GM21723 (cell line): ENCODE measurements around the gene SETD2.

Experiments used
- ATAC-seq: cut with Tn5 transposase; IDR thresholded peaks from one replicate; pipeline ENCODE4 v1.9.1; 2021; ENCODE audit warnings: mild to moderate bottlenecking, moderate library complexity; ENCODE audit not compliant: unreplicated experiment

SETD2 gene

GRCh38 chr3:47000922-47001730, 162.8 kb downstream of the SETD2 start:
- ATAC-seq, result no peak

DNA sequence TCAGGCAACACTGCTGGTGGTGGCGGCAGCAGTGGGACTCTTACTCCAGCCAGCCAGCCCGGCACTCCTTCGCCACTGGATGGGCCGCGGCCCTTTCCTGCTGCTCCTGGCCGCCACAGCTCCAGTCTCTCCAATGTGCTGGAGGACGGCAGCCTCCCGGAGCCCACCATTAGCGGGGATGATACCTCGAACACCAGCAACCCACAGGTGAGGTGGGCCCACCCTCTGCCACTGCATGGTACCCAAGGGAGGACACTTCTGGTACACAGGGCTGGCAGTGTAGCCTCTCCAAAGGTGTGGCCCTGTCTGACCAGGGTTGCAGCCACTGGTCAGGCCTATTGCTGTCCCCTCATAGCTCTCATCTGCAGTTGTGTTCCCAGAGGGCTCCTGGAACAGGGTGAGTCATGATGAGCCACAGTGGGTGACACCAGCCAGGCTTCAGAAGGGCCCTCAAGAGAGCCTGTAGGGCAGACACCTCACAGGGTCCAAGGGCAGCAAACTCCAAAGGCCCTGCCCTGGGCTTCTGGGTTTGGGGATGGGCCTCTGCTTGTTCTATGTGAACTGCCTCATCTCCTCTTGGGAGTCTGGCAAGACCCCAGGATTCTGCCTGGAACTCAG, 163.6 kb downstream of the SETD2 start:
- ATAC-seq, result no peak

DNA sequence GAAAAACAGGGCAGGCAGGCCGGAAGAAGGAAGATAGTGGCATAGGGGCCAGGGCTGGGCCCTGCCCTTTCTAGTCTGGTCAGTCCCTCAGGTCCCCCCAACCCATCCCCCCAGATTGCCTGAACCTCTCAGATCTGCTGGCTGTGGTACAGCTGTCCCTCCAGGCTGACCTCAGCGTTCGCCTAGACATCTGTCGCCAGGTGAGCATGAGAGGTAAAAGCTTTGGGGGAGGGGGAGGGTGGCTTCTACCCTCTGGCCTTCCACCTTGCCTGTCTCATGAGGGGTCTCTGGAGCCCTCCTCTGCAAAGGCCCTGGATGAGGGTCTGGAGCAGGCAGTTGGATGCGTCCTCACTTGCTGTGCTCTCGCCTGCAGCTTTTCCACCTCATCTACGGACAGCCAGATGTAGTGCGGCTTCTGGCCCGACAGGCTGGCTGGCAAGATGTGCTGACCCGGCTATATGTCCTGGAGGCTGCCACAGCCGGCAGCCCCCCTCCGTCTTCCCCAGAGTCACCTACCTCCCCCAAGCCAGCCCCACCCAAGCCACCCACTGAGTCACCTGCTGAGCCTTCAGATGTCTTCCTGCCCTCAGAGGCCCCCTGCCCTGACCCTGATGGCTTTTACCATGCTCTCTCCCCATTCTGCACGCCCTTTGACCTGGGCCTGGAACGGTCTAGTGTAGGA, 164.3 kb downstream of the SETD2 start:
- ATAC-seq, result no peak

- no peak for ATAC-seq
These were observed 164.9 kb downstream of the SETD2 start for GRCh38 chr3:46998852-46999515.

DNA sequence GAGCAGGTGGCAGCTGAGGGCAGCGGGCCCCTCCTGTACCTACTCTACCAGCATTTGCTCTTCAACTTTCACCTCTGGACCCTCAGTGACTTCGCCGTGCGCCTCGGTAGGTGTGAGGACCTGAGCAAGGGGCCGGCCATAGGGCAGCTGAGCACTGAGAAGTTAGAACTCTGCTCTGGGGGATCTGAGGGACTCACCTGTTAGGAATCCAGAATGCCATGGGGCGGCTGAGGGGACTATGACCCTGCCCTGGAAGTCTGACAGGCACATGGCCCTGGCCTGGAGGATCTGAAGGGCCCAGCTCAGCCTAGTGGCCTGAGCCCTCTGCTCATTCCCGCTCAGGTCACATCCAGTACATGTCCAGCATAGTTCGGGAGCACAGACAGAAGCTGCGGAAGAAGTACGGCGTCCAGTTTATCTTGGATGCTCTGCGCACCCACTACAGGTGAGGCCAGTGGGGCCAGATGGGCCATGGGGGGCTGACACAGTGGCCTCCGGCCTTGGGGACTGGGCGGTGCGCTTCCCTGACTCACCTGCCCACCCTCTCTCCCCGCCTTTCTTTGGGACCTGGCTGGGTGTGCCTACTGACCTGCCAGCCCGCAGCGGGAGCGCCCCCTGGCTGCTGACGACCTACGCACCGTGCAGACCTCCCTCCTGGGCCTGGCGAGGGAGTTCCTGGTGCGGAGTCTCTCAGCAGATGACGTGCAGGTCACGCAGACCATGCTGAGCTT, 165.6 kb downstream of the SETD2 start:
- no peak for ATAC-seq

DNA sequence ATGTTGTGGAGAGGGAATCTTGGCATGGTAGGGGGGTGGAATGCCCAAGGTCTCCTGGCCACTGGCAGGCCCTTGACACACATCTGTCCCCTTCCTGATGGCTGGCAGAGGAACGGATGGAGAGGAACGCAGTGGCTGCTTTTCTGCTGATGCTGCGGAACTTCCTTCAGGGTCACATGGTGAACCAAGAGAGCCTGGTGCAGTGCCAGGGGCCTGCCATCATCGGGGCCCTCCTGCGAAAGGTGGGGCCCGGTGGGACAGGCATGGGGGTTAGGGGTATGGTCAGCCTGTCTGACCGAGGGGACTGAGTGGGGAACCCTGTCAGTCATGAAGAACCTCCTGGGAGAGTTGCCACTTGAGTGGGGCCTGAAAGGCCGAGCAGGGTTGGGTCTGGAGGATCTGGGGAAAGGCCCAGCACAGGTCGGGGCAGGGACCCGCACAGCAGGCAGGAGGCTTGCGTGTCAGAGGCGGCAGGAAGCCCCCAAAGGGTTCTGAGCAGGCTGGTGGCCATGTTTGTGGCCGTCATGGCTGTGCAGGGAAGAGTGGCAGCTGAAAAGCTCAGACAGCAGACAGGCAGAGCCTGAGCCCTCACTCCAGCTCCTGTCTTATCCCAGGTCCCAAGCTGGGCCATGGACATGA, 166.3 kb downstream of the SETD2 start:
- ATAC-seq, result no peak

GRCh38 chr3:46996689-46997452, 167.0 kb downstream of the SETD2 start:
- ATAC-seq, result no peak

GRCh38 chr3:46995901-46996562, 167.9 kb downstream of the SETD2 start:
- ATAC-seq, result no peak

DNA sequence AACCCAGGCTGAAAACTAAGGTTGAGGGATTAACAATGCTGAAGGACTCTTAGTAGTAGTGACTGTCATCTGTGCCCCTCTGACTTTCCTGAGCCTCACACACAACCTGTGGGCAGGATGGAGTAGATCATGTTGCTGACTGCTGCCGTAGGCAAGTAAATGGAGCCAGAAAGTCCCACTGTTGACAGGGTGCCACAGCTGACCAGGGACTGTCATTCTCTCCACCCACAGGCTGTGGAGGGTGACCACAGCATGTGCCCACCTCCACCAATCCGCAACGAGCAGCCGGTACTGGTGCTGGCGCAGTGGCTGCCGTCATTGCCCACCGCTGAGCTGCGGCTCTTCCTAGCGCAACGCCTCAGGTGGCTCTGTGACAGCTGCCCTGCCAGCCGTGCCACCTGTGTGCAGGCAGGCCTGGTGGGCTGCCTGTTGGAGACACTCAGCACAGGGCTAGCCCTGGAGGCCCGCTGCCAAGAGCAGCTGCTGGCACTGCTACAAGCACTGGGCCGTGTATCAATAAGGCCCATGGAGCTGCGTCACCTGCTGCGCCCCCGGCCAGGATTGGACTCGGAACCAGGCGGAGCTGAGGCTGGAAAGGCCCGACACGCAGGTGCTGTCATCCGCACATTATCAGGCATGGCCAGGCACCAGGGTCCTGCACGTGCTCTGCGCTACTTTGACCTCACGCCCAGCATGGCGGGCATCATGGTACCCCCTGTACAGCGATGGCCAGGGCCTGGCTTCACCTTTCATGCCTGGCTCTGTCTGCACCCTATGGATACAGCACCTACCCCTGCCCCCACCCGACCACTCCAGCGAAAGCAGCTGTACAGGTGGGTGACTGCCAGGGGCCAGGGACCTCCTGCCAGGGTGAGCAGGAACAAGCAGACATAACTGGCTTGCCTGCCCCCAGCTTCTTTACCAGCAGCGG, 168.8 kb downstream of the SETD2 start:
- ATAC-seq, result no peak

DNA sequence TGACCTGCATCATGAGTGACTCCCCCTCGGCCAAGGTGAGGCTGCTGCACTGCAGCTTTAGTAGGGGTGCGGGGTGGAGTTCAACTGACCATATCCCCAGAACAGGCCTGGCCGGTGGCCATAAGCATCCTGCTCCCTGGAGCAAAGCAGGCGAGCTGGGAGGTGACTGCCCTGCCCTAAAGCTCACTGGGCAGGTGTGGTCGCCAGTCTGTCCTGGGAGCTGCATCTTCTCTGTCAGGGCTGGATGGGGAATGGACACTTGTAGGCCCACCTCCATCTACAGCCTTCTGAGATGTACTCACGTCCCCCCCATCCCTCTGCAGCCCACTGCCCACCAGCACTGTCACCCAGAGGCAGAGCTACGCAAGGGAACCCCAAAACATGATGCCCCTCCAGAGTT, 169.9 kb downstream of the SETD2 start:
- ATAC-seq, result no peak

DNA sequence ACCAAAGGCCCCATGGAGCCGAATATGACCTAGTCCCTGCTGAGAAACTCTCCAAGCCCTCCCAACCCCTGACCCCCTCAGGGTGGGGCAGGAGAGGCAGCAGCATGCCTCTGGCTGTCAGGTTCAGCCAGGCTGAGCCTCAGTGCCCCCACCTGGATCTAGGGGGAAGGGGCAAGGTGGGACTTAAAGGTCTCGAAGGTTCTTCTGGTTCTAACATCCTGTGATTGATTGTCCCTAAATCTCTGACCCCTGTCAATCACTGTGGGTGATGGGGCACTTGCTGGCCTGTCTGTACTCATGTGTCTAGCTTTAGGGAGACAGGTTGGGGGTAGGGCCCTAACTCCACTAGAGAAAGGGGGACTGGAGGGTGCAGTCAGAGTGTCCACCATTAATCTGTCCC, 170.6 kb downstream of the SETD2 start:
- no peak for ATAC-seq

DNA sequence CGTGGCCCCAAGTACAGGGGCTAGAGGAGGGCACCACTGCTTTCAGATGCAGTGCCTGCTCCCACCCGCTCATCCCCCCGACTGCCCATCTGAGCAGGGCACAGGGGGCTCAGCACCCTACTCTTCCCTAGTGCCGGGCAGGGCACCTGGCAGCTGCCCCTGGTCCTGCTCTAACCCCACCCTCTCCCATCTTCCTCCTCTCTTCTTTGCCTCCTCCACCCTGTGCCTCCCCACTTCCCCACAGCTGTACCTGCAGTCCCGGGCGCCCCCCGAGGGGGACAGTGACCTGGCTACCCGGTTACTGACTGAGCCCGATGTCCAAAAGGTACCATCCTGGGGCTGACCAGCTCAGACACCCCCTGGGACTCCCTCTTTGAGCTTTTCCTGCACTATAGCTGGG, 171.7 kb downstream of the SETD2 start:
- no peak for ATAC-seq

DNA sequence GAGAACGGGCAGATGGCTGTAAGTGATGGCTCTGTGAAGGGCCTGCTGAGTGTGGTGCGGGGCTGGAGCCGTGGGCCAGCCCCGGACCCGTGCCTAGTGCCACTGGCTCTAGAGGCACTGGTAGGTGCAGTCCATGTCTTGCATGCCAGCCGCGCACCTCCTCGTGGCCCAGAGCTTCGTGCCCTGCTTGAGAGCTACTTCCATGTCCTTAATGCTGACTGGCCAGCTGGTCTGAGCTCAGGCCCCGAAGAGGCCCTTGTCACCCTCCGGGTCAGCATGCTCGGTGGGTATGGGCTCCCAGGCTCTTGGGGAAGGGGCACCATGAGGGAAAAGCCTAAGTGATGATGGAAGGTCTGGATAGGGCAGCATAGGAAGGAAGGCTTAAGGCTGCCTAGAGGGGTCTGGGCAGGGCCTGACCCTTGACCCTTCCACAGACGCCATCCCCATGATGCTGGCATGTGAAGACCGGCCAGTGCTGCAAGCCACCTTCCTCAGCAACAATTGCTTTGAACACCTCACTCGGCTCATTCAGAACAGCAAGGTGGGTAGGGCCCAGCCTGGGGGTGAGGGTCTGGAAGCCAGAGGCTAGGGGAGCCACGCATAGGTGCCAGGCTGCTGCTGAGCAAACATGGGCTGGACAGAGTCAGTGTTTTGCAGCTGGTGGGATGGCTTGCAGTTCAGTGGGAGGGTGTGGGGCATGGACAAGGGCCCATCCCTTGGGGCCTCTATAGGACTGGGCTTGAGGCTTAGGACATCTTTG, 172.3 kb downstream of the SETD2 start:
- ATAC-seq, result no peak

DNA sequence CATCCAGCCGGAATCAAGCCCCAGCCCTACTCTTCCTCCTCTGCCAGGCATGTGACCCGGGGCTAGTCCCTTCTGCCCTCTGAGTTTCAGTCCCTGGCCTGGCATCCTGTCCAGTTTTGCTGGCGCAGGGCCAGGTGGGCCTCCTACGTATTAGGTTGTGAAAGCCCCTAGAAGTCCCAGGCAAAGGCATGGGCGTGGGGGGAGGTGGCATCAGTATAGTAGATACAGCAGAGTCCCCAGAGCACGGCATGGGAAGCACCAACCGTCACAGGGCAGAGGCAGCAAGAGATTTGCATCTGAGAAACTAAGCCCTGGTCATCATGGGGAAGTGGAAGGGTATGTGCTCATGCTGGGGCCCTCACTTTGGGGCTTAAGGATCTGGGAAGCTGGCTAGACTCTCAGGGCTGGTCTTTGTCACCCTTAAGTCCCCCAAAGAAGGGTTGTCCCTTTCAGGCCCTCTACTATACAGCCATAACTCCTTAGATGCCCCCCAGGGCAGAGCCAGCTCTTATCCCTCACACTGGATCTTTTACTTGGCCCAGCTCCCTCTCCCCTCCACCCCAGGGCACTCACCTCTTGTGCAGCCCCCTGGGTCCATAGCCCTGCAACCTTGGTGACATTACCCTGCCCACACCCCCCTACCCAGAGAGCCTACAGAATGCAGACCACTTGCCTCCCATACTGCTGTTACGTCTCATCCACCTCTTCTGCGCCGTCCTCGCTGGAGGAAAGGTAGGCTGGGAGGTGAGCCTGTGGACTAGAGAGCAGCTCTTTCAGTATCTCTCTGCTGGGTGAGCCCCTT, 173.1 kb downstream of the SETD2 start:
- peak; percentile 36 for ATAC-seq

- ATAC-seq, result no peak
These were observed 174.6 kb downstream of the SETD2 start for GRCh38 chr3:46989146-46989810.

- no peak for ATAC-seq
These were observed 175.3 kb downstream of the SETD2 start for GRCh38 chr3:46988616-46989015.
